Stomach (tissue), 9 donors: ENCODE data around the gene CCNL1. TPM values are rescaled to one million over a fixed set of nuclear protein-coding genes. Genes with fewer than 3 reads are reported as not detected.

ENCODE experiments used
- DNase-seq, 2 donors: peaks; one replicate each; pipeline versions ENCODE4 v3.0.0 to v3.0.0-alpha.2; 2013 to 2019
- H3K27ac ChIP-seq, 5 donors: fragments of 200-600 bp in 4 of 5; sonication (generic) in 4 of 5; one replicate each; pipeline ENCODE4 v1.5.1; 2013 to 2019; ENCODE audit warnings: mild to moderate bottlenecking in 1 of 5, moderate library complexity in 1 of 5
- H3K27me3 ChIP-seq, 3 donors: fragments of 200-600 bp; sonication (generic); one replicate each; pipeline ENCODE4 v1.5.1; 2017 to 2019; ENCODE audit warnings: mixed run types in 1 of 3
- H3K36me3 ChIP-seq, 4 donors: fragments of 200-600 bp; sonication (generic); 1 replicate in 3 of 4; 2 replicates in 1 of 4; pipeline ENCODE4 v1.5.1; 2016 to 2019
- H3K4me1 ChIP-seq, 4 donors: fragments of 200-600 bp; sonication (generic); one replicate each; pipeline ENCODE4 v1.5.1; 2016 to 2019
- H3K4me3 ChIP-seq, 4 donors: fragments of 200-600 bp; sonication (generic) in 3 of 4; one replicate each; pipeline ENCODE4 v1.5.1; 2016 to 2019; ENCODE audit warnings: mild to moderate bottlenecking in 1 of 4
- H3K9me3 ChIP-seq, 4 donors: fragments of 200-600 bp; sonication (generic); one replicate each; pipeline ENCODE4 v1.5.1; 2016 to 2019
- EP300 ChIP-seq: sonication (generic); formaldehyde crosslinking; IDR thresholded peaks from one replicate; pipeline ENCODE4 v1.6.1; 2017; ENCODE audit warnings: antibody characterized with exemption
- POLR2A ChIP-seq, 4 donors: fragments of 450-650 bp; IDR thresholded peaks; one replicate each; pipeline ENCODE4 v1.6.1; 2016; ENCODE audit warnings: antibody characterized with exemption in 4 of 4, control low read depth in 2 of 4, mild to moderate bottlenecking in 1 of 4, moderate library complexity in 1 of 4
- POLR2AphosphoS5 ChIP-seq, 3 donors: sonication (generic); formaldehyde crosslinking; IDR thresholded peaks; one replicate each; pipeline ENCODE4 v1.6.1; 2016; ENCODE audit warnings: antibody characterized with exemption in 3 of 3
- WGBS, 5 donors: extraction: QIAGEN DNeasy Blood & Tissue Kit in 3 of 5; methylation state at CpG; one replicate each; pipeline versions ENCODE4 v1.1.5 to v1.1.7; 2013 to 2018; 5-methylcytosine and 5-hydroxymethylcytosine counted together
- intact Hi-C: fragments of 100-400 bp; cut with DNase I; formaldehyde crosslinking; loops from one replicate; pipeline ENCODE4 v1.15.1; 2023; ENCODE audit warnings: low total_unique reads
- polyA plus RNA-seq, 3 donors: library from polyadenylated mRNA; stranded (reverse); fragments of 200-250 nt; gene quantifications; one replicate each; pipeline ENCODE4 v1.2.3, GENCODE V29; 2013
- total RNA-seq, 5 donors: library from RNA; depleted of rRNA; stranded (reverse); fragments of >200 nt; gene quantifications; one replicate each; pipeline versions ENCODE4 v1.1.0 to v1.2.3, GENCODE V29; 2014 to 2016
- TF ChIP-seq, protein P1 (sequence below), 7 experiments: fragments of 450-650 bp in 4 of 7; fragments of 200-600 bp in 3 of 7; sonication (generic) in 3 of 7; IDR thresholded peaks; one replicate each; pipeline ENCODE4 v1.5.1; 2016 to 2019; ENCODE audit warnings: antibody characterized with exemption in 7 of 7, control low read depth in 2 of 7, mild to moderate bottlenecking in 1 of 7
- donor health status: healthy with polysubstance abuse.
- donor health status: Bipolar disorder and iron deficiency.
- donor health status: healthy.

The CCNL1 gene
- total and polyA plus RNA-seq, 8 donors: 14.0 to 484 (median 162) TPM

DNA sequence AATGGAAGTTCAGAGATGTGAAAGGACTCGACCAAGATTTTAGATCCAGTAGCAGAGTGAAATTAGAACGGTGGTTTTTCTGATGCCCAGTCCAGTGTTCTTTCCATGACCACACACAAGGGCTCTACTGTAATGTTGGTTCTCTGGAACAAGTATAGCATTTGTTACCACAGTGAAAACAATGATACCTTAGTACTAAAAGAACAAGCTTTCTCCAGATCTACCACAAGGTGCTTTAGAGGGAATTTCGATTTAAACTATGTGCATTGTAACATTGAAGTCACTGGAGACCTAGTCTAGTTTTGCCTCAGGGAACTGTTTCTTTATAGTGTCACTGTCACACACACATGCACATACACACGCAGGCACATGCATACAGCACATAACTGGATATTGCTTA, 12.8 kb upstream of the CCNL1 start:
- Histone ChIP-seq H3K4me3 (no peak overlapping the region), H3K9me3 (no peaks in the 10 kb centered on the region), H3K36me3 (no peaks in the 10 kb centered on the region), H3K27ac (no peak overlapping the region), H3K4me1 (peaks cover 11 to 28% (median 19%) of the 10 kb centered on the region in 4 donors), H3K27me3 (no peaks in the 10 kb centered on the region)
- intact Hi-C loops: no loop called here
- TF ChIP-seq POLR2AphosphoS5 (IDR thresholded peaks at IDR 0.05) (no peak), EP300 (no peak), POLR2A (IDR thresholded peaks at IDR 0.05) (no peak)
- TF ChIP-seq, protein P1, sequence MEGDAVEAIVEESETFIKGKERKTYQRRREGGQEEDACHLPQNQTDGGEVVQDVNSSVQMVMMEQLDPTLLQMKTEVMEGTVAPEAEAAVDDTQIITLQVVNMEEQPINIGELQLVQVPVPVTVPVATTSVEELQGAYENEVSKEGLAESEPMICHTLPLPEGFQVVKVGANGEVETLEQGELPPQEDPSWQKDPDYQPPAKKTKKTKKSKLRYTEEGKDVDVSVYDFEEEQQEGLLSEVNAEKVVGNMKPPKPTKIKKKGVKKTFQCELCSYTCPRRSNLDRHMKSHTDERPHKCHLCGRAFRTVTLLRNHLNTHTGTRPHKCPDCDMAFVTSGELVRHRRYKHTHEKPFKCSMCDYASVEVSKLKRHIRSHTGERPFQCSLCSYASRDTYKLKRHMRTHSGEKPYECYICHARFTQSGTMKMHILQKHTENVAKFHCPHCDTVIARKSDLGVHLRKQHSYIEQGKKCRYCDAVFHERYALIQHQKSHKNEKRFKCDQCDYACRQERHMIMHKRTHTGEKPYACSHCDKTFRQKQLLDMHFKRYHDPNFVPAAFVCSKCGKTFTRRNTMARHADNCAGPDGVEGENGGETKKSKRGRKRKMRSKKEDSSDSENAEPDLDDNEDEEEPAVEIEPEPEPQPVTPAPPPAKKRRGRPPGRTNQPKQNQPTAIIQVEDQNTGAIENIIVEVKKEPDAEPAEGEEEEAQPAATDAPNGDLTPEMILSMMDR (IDR thresholded peaks at IDR 0.05): no peak
- no peak for DNase-seq
- 71 to 84% (median 83%) methylated on average over 4 of the region's 4 CpGs for WGBS, 5 donors

DNA sequence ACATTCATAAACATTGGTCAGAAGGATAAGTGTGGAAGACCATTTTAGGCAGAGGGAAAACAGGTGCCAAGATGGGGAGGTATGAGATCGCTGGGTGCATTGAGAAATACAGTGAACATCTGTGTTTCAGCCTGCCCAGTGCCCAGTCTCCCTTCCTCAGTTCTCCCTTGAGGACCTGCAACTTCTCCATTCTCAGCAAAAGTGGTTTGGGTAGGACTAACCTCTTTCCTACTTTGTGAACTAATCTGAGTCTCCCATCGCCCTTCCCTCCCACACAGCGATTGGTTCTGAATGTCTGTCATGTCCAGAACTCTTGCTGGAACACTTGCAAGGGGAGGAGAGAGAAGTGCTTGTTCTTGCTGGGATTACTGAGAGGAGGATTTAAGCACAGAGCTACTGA, 10.9 kb upstream of the CCNL1 start:
- Histone ChIP-seq H3K36me3 (no peaks in the 10 kb centered on the region), H3K27me3 (no peaks in the 10 kb centered on the region), H3K9me3 (no peaks in the 10 kb centered on the region), H3K4me3 (no peak overlapping the region), H3K4me1 (peaks cover 2 to 28% (median 11%) of the 10 kb centered on the region in 4 donors), H3K27ac (no peak overlapping the region)
- DNase-seq: no peak
- WGBS, 5 donors: 71 to 86% (median 77%) methylated on average over 3 of the region's 3 CpGs
- intact Hi-C loops: no loop called here
- TF ChIP-seq, protein P1 (IDR thresholded peaks at IDR 0.05): no peak
- TF ChIP-seq POLR2A (IDR thresholded peaks at IDR 0.05) (no peak), POLR2AphosphoS5 (IDR thresholded peaks at IDR 0.05) (no peak), EP300 (no peak)

DNA sequence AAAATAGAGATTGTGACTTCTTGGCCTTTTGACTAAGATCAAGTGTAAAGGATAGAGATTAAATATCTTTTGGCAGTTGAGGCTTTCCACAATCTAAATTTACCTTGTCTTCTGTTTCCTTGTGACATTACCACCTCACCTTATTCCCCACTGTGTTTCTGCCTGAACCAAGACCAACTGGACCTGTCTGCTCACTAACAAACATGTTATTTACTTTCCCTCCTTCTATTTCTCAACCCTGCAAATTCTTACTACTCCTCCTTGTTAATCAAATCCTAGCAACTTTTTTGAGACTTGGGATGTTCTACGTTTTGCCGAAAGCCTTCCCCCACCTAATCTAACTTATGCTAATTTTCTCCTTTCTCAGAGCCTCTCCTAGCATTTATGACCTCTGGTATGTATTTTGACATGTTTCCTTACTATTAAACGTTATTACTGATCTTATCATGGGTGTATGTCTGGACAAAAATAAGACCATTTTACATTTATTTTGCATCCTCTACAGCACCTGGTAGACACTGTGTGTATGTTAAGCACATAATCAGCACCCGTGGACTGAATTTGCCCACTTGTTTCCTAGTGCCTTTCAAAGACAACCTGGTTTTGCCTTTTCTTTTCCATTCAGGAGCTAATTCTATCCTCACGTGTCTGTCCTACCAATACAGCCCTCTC, 7.6 kb upstream of the CCNL1 start:
- Histone ChIP-seq H3K36me3 (no peaks in the 10 kb centered on the region), H3K4me3 (no peak overlapping the region), H3K4me1 (peaks cover 0 to 19% (median 5%) of the 10 kb centered on the region in 4 donors), H3K27me3 (no peaks in the 10 kb centered on the region), H3K9me3 (no peaks in the 10 kb centered on the region), H3K27ac (peak overlapping the region in 2 of 5 donors; percentile 44 to 51)
- no peak for DNase-seq
- no peak for TF ChIP-seq POLR2AphosphoS5 (IDR thresholded peaks at IDR 0.05)
- TF ChIP-seq POLR2A (IDR thresholded peaks at IDR 0.05): no peak
- TF ChIP-seq EP300: no peak
- TF ChIP-seq, protein P1 (IDR thresholded peaks at IDR 0.05): no peak
- 60 to 75% (median 74%) methylated on average over 5 of the region's 5 CpGs for WGBS, 5 donors
- intact Hi-C loops: no loop called here

DNA sequence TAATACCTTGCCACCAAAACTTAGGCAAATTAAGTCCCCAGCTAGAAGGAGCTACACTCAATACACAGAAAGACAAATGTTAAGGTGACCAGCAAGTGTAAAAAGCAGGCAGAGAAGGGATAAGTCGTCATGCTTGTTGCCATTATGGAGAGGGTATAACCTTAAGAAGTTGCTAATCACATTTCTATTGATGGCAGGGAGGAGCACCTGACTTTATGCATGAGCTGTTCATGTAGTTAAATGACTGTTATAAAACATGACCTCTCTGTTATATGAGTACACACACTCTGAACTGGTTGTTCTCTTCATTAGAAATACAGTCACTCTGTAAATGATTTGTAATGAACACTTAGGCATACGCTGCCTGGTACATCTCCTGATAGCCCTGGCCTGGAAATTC, 6.6 kb upstream of the CCNL1 start:
- H3K27ac ChIP-seq: peak overlapping the region in 2 of 5 donors; percentile 44 to 51
- H3K9me3 ChIP-seq: no peaks in the 10 kb centered on the region
- H3K4me3 ChIP-seq: no peak overlapping the region
- WGBS, 5 donors: 29 to 64% (median 30%) methylated on average over 2 of the region's 2 CpGs
- H3K4me1 ChIP-seq: peaks cover 0 to 19% (median 9%) of the 10 kb centered on the region in 4 donors
- intact Hi-C loops: no loop called here
- H3K27me3 ChIP-seq: no peaks in the 10 kb centered on the region
- DNase-seq: no peak
- H3K36me3 ChIP-seq: no peaks in the 10 kb centered on the region
- TF ChIP-seq, protein P1 (IDR thresholded peaks at IDR 0.05): no peak
- TF ChIP-seq EP300 (no peak), POLR2AphosphoS5 (IDR thresholded peaks at IDR 0.05) (peak in 1 of 3 donors; percentile 31), POLR2A (IDR thresholded peaks at IDR 0.05) (no peak)
